NCI-H2029 (cell line): ENCODE data around the gene WDR11.
"Not testable (repeated sequence)": the region's sequence is repeated elsewhere in the genome, so short reads cannot be mapped to it uniquely, and the experiment has no call there.

ENCODE experiments used
- DNase-seq: peaks from one replicate; lab custom pipeline; 2025; lab: John Stamatoyannopoulos, UW

WDR11 gene

DNA sequence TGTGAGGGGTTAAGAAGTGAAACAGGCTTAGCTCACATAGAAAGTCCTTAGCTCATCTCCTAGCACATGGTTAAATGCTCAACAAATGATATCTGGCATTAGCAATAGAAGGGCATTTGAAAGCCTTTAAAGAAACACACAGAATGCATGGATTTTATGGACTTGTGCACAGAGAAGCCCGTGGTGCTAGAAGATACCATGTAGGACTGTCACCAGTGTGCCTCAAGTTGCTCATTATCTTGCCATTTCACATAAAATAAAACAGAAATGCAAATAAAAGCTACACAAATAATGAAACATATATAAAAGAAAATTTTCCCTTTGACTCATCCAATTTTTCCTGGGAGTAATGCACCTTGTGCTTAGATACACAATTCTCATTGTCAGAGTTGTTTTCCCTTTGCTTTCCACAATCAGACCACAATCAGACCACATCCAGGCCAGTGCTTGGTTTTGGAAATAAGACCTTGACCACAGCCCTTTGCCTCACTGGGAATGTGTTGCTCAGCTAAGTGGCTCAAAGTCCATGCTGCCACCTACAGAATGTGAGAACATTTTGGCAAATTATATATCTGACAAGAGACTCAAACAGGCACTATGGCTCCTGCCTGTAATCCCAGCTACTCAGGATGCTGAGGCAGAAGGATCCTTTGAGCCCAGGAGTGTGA is 9.5 kb upstream of the WDR11 start:
- no peak for DNase-seq

DNA sequence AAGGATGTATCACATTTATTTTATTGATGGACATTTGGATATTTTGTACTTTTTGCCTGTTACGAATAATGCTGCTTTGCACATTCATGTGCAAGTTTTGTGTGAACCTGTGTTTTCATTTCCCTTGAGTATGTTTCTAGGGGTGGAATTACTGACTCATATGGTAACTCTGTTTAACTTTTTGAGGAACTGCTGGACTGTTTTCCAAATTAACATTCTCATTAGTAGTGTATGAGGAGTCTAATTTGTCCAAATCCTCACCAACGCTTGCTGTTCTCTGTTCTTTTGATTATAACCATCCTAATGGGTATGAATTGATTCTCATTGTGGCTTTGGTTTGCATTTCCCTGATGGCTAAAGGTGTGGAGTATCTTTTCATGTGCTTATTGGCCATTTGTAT is 3.2 kb downstream of the WDR11 start:
- no peak for DNase-seq

DNA sequence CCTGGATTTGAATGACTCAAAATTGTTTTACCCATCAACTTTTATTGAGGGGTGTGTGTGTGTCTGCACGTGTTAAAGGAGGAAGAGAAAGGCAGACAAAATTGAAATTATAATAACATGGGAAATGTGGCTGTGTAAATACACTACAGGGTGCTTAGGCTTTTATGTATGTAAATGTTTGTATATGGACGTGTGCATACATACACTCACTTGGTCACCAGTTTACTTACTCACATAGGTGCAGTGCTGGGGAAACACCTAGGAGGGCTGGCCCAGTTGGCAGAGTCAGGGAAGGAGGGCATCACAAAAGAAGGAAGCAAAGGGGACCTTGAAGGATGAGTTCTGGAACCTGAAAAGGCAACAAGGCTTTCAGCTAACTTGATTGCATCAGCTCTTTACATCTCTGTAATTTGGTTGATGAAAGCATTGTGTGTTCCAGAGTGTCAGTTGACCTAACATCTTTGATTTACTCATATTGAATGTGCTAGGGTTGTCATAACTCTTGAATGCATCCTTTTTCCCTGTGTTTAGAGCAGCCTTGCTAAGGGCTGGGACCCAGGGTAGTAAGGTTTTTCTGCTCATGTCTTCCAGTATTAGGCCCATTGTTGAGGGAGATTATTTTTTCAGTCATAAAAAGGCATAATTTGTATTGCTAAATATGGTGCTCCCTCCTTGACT is 10.2 kb downstream of the WDR11 start:
- no peak for DNase-seq

DNA sequence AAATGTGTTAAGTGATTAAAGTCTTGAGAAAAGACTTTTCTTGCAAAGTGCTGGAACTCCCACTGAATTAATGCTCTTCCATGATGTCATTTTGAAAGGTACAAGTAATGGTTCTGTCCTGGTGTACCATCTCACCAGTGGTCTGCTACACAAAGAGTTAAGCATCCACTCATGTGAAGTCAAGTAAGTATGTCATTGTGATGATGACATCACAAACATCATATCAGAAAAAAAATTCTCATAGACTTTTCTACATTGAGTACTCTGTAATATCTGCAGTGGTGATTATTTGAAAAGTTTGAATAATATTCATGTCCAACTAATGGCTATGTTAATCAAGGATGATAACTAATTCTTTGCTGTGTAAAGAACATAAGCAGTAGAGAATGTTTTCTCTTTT is 22.6 kb downstream of the WDR11 start:
- DNase-seq: no peak

DNA sequence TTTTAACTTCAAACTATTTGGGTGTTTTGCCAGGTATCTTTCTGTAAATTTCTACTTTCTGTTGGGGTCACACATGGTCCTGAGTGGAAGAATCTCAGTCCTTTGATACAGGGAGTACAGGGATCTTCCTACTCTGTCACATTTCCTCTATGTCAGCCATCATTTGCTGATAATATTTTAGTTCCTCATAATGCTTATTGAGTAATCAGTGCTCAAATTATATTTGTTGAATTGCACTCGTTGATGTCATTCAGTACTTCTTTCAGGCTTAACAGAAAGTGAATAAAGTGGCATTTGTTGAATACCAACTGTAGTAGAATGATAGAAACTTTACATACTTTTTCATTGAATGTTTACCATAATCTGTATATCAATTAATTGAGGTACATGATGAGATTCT is 31.9 kb downstream of the WDR11 start:
- no peak for DNase-seq

DNA sequence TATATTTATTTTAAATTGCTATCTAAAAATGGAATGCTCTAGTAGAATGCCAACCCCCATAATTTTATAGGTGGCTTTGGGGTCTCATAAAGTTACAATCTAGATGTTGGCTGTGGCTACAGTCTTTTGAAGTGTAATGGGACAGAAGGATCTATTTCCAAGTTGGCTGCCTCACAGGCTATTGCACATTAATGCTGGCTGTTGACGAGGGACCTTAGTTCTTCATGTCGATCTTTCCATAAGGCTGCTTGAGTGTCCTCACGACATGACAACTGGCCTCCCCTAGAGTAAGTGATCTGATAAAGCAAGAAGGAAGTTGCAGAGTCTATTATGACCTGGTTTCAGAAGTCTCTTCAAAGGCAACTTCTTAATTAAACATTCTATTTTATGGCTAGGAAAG is 36.3 kb downstream of the WDR11 start:
- no peak for DNase-seq

DNA sequence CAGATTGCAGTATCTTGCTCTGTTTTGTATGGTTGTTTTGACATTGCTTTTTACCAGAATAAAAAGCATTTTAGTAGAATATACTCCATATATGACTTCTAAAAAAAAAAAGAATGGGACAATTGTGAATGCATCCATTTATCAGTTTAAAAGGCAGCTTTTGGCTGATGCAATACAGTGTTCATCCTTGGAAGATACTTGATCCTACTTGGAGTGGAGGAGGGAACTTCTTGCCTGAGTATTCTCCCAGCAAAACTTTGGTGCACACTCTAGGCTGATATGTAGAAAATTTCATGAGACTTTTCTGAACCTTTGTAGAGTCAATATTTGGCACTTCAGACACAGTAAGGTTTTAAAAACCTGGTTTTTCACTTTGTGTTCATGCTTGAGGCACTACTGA is 40.2 kb downstream of the WDR11 start:
- no peak for DNase-seq

DNA sequence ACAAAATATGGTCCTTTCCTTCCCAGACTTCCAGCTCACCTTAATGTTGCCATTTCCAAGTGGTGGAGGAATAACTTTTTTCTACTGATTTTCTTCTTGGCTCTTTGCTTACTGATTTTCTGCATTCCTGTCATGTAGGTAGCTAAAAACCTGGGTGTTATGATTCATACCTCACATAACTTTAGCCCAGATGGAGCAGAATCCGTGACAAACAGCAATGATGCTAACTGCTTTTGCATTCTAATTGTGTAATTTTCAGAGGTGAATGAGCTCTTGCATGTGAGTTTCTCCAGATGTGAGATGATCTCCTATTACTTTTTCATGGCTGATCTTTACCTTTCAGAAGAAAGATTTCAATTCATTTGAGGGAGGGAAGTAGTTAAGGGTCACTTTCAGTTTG is 43.4 kb downstream of the WDR11 start:
- DNase-seq: no peak

DNA sequence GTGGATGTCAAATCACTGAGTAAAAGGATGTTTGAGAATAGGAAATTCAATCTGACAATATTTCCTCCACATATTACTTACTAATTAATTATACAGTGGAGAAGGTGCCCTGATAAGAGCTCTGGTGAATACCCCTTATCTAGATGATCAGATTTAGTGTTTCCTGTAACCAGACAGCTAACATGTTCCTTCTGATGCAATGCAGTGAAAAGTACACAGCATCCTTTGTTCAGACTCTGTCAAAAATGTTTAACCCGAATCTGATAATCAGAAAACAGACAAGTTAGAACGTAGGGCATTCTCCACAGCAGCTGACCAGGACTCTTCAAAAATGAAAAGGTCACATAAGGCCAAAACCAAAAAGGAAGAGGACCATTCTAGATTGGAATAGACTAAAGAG is 46.2 kb downstream of the WDR11 start:
- no peak for DNase-seq

DNA sequence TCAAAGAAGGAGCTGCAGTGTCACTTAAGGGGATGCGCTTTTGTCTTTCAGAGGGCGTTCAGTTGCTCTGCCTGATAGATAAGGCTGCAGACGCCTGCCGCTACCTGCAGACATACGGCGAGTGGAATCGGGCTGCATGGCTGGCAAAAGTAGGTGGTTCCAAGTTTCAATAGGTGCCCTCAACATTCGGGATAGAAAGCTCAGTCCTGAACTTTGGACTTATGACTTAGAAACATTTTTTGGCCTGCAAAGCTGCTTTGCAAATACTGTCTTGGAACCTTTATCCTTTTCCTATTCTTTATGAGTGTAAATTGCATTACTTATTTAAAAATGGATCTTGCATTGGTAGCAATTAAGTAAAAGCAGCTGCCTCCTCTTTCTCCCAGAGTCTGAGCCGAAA is 54.1 kb downstream of the WDR11 start:
- no peak for DNase-seq

DNA sequence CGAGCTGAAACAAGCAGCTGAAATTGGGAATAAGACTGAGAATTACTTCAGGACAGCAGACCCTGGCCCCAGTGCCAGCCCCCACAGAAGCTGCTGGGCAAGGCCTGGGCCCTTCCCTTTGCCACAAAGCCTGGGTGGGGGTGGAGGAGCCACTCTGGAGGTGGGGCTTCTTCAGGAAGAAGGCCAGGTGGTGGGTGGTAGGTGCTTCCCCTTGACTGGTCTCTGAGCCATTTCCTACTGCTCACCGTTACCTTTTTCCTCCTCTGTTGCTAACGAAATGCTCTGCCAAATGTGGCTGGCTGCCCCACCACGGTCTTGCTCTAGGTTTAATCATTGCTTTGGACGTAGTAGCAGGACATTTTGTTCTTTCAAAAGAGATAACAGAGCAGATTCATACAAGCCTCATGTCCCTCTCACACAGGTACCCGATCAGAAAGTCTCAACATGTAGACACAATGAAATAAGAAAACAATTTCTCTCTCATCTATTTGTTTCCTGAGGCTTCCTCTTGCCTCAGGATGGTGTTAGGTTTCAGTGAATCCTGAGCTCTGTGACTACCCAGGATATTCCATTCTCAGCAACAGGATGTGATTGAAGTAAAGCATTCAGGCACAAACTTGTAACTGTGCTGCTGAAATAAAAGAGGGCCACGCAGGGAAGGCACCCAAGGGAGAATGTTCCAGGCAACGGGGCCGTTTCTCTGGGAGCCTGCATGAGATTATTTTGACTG is 66.5 kb downstream of the WDR11 start:
- no peak for DNase-seq

DNA sequence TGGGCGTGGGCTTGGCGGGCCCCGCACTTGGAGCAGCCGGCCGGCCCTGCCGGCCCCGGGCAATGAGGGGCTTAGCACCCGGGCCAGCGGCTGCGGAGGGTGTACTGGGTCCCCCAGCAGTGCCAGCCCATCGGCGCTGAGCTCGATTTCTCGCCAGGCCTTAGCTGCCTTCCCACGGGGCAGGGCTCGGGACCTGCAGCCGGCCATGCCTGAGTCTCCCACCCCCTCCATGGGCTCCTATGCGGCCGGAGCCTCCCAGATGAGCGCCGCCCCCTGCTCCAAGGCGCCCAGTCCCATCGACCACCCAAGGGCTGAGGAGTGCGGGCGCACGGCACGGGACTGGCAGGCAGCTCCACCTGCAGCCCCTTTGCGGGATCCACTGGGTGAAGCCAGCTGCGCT is 72.7 kb downstream of the WDR11 start:
- DNase-seq: not testable (repeated sequence)

DNA sequence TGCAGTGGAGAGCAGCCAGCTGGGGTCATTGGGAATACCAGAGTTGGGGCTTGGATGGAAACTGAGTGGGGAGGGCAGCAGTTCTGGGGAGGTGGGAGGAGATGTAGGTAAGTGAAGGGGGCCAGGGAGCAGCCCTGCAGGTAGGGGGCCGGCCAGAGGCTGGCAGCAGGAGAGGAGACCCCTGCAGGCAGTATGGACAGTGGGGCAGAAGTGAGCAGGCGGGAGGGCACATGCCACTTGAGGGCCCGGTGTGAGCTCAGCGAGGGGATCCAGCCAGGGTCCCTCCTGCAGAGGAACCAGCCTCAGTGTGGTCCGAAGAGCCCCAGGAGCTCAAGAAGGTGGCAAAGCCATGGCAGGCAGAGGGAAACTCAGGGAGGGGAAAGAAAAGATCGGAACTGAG is 75.4 kb downstream of the WDR11 start:
- no peak for DNase-seq

DNA sequence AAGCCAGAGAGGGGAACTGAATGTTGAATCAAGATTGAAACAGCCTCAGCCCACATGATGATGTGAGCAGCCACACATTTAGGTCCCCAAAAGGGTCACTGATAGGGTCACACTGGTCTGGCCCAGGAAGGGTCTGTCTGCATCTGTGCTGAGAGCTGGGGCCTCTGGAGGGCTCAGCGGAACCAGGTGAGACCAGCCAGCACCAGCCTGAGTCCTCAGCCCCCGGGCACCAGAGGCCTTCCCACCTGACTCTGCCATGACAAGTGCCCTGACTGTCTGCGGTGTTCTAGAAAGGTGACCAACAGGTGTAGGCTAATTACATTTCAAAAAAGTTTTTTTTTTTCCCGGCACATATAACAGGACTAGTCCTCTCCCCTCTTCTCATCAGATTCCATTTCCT is 76.2 kb downstream of the WDR11 start:
- DNase-seq: no peak

DNA sequence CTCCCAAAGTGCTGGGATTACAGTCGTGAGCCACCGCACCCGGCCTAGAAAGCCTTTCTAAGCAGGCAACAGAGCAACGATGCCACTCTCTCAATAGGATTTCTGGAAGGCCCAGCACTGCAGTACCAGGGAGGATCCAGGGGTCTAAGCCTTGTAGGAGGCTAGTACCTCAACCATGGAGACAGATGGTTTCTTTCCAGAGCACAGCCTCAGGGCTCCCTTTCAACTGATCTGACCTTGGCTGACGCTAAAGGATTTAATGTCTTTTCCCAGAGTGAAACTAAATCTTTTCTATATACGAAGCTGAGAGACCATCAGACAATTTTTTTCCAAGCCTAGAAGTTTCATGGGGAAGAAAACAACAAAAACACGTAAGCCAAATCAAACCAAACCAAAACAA is 78.0 kb downstream of the WDR11 start:
- no peak for DNase-seq

DNA sequence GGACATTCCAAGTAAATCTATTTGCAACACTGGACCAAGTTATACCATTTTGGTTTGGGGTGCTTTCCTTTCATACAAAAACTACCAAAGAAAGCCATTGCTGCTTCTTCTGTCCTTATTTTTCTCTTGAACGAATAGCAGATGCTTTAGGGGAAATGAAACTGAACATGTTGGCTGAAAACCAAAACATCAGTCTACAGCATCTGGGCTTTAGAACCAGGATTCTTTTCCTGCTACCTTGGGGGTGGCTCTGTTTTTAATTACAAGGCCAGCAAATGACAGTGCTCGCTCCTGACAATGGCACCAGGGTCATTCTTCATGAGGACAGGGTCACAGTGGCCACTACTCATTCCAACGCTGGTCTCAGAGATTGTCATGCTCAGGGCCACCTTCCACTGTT is 80.3 kb downstream of the WDR11 start:
- no peak for DNase-seq

DNA sequence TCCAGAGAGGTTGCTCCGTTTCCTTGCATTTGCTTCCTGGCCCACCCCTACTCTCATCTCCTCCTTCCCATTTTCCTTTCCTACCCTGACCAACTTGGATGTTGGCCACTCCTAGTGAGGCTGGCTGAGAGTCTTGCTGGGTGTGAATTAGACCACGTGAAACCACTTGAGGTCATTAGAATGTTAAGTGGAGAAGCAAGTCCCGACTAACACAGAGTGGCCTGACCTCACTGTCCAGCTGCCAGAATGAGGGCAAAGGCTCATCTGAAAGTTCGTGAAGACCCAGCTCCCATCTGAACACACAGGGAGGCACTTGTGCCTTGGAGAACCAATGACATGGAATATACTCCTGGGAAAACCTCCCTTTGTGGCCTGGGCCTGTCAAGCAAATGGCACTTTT is 80.8 kb downstream of the WDR11 start:
- DNase-seq: no peak

DNA sequence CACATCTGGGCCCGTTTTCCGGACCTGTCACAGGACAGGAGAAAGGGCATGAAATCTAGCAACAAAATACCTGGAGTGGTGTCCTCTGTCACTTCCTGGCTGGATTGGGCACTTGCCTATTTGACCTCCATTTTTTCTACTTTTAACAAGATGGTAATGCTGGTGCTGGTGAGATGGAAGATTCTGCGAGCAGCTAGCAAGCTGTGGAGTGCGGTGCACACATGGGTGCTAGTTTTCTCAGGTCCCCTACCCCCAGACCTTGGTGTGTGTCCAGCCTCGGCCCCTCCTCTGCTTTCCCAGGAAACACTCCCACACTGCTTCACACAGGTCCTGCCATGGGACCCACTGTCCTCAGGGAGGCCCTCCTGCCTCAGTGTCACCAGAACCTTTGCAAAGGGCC is 87.7 kb downstream of the WDR11 start:
- no peak for DNase-seq

DNA sequence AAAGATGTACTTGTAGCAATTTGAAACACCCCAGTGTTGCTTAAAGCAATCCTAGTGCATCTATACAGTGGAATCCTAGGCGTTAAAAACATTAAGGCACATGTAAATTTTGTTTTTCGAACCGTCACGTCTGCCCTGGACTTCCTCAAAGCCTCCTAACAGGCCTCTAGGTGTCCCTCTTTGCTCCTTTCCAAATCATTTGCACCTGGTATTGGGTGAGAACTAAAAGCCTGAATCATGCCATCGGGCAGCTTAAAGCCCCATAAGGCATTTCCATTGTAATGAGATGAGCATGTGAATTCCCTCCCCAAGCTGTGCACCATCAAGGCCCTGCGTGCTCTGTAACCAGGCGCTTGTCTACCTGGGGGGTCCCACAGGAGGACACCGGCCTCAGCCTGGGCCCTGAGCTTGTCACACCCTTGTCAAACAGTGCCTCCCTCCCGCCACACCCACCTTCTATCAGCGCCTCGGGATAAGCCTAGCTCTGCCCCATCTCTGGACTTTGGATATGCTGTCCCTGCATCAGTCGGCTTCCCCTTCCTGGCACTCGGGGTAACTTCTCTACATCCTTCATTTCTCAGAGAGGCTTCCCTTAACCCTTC is 89.2 kb downstream of the WDR11 start:
- no peak for DNase-seq

DNA sequence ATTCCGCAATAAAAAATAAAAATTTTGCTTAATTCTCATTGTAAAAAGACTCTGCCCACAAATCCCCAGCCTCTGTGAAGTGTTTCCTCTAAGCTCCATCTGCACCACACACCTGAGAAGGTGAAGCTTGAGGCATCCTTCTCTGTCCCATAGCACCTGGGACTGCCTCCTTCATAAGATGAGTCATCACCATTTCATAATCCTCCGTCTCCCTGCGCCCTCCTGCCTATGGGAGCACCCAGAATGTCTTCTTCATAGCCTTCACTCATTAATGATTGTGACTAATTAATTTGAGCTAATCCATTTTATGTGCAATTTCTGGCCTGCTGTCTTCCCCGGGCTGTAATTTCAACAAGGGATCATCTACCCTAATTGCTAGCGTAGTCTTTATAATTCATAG is 90.3 kb downstream of the WDR11 start:
- DNase-seq: no peak

DNA sequence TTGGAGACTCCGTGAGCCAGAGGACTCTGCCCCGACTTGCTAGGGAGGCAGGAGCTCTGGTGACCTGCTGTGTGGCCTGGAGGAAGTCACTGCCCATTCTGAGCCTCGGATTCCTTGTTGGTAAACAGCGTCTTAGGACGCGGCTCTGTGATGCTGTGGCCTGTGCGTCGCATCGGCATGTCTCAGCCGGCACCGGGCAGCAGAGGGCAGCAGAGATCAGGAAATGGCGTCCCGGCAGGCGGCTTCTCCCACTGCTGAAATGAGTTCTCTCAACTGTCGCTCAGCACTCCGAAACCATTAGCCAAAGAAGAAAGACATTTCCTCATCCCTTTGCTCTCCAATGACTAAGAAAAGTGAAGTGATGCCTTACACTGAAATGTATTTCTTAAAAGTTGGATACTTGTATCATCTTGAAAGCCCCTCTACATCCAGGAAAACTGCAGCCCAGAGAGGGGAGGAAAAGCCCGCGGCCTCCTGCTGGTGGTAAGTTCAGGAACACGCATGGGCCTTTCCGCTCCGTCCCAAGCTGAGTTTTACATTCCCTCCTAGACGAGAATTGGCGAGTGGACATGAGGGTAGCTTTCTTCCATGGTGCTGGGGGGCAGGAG is 91.7 kb downstream of the WDR11 start:
- DNase-seq: peak; percentile 13

DNA sequence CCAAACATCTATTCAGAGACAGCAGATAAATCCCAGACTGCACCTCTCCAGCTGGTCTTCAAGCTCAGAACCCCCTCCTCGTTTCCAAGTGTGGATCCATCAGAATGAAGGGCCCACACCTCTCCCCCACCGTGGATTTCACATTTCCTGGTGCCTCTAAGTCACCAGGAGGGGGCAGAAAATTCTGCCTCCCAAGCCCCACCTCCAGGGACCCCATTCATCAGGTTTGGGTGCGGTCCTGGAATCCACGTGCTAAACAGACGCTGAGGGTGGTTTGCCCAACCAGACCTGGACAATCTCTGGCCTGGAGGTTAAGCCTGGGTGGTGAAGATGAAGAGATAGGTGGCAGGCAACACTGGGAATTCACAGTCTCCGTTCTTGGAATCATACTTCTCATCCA is 92.4 kb downstream of the WDR11 start:
- DNase-seq: no peak
